ENCODE results near the gene NOXA1. TPM values are rescaled to one million over a fixed set of nuclear protein-coding genes. Genes with fewer than 3 reads are reported as not detected.

NOXA1 gene
- total RNA-seq, 1 donor from 2014 or later = 0.89 TPM

DNA sequence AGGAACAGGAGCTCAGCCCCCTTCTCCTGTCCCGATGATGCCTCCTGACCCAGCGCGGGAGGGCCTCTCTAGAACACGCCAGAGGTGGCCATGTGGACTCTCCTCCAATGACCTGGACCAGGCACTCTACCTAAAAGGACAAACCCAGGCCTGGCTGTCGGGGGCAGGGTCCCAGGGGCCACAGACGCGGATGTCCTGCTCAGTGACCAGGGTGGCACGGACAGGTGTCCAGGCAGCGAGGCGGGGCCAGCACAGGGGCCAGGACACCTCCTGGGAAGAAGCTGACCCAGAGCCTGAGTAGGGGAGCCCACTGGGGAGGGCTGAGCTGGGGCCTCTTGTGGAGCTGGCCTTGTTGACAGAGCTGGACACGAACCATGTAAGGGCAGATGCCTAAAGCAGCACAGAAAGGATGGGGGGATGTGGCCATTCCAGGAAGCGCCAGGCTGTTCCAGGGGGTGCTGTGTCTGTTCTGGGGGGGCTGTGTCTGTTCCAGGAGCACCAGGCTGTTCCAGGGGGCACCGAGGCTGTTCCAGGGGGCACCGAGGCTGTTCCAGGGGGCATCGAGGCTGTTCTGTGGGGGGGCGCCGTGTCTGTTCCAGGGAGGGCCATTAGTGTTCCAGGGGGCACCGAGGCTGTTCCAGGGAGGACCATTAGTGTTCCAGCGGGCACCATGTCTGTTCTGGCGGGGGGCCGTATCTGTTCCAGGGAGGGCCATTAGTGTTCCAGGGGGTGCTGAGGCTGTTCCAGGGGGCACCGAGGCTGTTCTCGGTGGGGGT, 30.8 kb upstream of the NOXA1 start:
- no peak for DNase-seq (ENCODE audit: low read depth, low spot score)
- no peak overlapping the region for H3K4me3 Mint-ChIP-seq
- no peaks in the 10 kb centered on the region for H3K27me3 Mint-ChIP-seq (ENCODE audit: low read depth)
- TF ChIP-seq, protein P1, sequence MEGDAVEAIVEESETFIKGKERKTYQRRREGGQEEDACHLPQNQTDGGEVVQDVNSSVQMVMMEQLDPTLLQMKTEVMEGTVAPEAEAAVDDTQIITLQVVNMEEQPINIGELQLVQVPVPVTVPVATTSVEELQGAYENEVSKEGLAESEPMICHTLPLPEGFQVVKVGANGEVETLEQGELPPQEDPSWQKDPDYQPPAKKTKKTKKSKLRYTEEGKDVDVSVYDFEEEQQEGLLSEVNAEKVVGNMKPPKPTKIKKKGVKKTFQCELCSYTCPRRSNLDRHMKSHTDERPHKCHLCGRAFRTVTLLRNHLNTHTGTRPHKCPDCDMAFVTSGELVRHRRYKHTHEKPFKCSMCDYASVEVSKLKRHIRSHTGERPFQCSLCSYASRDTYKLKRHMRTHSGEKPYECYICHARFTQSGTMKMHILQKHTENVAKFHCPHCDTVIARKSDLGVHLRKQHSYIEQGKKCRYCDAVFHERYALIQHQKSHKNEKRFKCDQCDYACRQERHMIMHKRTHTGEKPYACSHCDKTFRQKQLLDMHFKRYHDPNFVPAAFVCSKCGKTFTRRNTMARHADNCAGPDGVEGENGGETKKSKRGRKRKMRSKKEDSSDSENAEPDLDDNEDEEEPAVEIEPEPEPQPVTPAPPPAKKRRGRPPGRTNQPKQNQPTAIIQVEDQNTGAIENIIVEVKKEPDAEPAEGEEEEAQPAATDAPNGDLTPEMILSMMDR (conservative IDR thresholded peaks at IDR 0.05) = no peak
- peaks cover 2% of the 10 kb centered on the region for H3K36me3 Mint-ChIP-seq (ENCODE audit: low read depth)
- H3K9me3 Mint-ChIP-seq = no peaks in the 10 kb centered on the region
- peaks cover 4% of the 10 kb centered on the region for H3K4me1 Mint-ChIP-seq
- no peak overlapping the region for H3K27ac Mint-ChIP-seq (ENCODE audit: unreplicated experiment)

DNA sequence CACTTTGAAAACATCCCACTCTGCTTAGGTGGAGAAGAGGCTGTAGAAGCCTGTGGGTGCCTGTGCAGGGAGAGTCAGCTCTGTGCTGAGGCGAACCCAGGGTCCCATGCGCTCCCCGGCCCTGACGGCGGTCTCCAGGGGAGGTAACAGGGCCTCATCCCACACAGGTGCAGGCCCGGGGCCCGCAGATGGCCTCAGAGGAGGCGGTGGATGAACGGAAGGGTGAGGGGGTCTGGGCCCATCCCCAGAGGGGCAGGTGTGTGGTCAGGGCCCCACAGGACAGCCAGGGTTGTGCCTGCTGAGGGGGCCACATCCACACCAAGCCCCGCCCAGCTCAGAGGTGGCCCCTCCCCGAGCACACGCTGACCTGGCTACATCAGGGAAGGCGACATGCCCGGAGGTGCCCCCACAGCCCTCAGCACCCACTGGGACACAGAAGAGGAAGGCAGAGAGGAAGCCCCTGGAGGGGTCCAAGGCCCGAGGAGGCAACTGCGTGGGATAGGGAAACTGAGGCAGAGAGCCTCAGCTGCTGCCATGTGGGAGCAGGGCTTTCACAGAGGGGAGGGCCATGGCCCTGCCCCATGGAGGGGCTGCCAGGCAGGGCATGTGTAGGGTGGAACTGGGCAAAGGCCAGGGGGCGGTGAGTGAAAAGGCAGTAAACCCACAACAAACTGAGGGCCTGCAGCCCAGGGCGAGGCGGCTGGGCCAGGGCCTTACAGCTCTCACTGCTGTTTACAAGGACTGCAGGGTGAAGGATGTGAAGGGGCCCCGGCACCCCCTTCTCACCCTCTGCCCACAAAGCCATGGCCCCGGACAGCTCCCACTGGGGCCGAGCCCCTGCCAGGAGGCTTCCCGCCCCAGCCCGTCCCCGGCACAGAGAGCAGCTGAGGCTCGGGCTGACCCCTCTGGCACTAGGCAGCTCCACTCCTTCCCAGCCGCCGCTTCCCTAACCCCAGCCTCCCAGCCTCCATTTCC, 29.7 kb upstream of the NOXA1 start:
- H3K9me3 Mint-ChIP-seq = no peaks in the 10 kb centered on the region
- no peaks in the 10 kb centered on the region for H3K27me3 Mint-ChIP-seq (ENCODE audit: low read depth)
- H3K4me1 Mint-ChIP-seq = peaks cover 4% of the 10 kb centered on the region
- no peak overlapping the region for H3K27ac Mint-ChIP-seq (ENCODE audit: unreplicated experiment)
- DNase-seq (ENCODE audit: low read depth, low spot score) = no peak
- TF ChIP-seq, protein P1 (conservative IDR thresholded peaks at IDR 0.05) = no peak
- H3K4me3 Mint-ChIP-seq = no peak overlapping the region
- peaks cover 2% of the 10 kb centered on the region for H3K36me3 Mint-ChIP-seq (ENCODE audit: low read depth)

DNA sequence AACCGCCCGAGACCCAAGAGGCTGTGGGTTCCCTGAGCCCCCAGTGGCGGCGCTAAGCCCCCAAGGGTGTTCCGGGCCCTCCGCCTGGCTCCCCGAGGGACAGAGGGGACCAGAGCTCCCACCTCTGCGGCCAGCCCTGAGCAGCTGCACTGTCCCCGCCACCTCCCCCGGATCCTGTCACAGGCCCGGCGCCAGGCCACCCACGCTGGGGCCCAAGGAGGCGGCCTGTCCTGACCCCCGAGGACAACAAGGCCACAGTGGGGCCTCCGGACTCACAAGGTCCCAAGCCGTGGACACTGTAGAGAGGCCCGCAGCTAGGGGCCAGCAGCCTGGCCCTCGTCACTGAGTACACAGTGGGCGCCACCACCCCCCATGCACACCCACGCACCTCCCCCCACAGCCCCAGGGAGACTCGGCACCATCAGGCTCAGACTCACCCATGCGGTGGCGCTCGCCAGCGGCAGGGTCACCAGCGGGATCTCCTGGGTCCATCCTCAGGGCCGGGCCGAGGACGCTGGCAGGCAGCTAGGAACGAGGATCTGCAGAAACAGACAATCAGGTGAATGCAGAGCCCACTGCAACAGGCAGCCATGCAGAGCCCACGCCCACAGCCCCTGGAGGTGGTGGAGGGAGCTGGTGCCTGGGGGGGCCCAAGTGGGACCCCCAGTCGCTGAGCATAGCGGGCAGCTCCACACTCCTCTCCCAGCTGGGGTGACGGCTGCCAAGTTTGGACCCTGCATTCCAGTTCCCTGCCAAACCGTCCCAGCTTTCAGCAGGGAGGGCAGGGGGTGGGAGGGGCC, 28.1 kb upstream of the NOXA1 start:
- TF ChIP-seq, protein P1 (conservative IDR thresholded peaks at IDR 0.05) = no peak
- H3K9me3 Mint-ChIP-seq = no peaks in the 10 kb centered on the region
- no peak overlapping the region for H3K4me3 Mint-ChIP-seq
- peaks cover 3% of the 10 kb centered on the region for H3K36me3 Mint-ChIP-seq (ENCODE audit: low read depth)
- no peak overlapping the region for H3K27ac Mint-ChIP-seq (ENCODE audit: unreplicated experiment)
- no peak for DNase-seq (ENCODE audit: low read depth, low spot score)
- peaks cover 4% of the 10 kb centered on the region for H3K4me1 Mint-ChIP-seq
- H3K27me3 Mint-ChIP-seq (ENCODE audit: low read depth) = no peaks in the 10 kb centered on the region

DNA sequence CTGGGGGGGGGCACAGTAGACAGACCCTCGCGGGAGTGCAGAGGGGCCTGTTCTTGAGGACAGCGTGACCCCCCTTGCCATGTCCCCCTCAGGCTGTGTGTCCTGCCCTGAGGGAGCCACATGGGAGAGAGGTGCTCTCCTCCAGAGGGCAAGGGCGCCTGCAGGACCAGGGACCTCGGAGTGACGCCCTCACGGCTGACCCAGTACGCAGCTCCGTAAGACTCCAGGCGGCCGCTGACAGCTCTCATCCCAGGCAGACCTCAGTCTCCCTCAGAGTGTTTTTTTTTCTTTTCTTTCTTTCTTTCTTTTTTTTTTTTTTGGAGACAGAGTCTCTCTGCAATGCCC, 27.6 kb upstream of the NOXA1 start:
- Mint-ChIP-seq H3K4me1 (no peaks in the 10 kb centered on the region), H3K9me3 (no peaks in the 10 kb centered on the region), H3K27ac (ENCODE audit: unreplicated experiment) (no peak overlapping the region), H3K4me3 (no peak overlapping the region), H3K27me3 (ENCODE audit: low read depth) (no peaks in the 10 kb centered on the region), H3K36me3 (ENCODE audit: low read depth) (peaks cover 6% of the 10 kb centered on the region)
- TF ChIP-seq, protein P1 (conservative IDR thresholded peaks at IDR 0.05) = no peak
- DNase-seq (ENCODE audit: low read depth, low spot score) = no peak

DNA sequence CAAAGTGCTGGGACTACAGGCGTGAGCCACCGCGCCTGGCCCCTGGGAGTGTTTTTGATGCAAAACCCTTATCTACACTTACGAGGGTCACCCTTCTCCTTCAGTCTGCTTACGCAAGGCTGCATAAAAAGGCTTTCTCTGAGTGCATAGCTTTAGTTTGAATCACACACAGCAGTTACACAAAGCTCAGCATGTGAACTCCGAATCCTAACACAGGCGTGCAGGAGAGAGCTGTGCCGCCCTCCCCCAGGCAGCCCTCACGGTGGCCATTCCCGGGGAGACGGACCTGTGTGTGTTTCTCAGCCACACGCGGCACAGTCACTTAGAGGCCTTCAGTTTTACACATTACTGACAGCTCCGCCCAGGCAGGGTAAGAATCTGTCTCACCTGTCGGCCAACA, 27.0 kb upstream of the NOXA1 start:
- no peak overlapping the region for H3K4me3 Mint-ChIP-seq
- H3K36me3 Mint-ChIP-seq (ENCODE audit: low read depth) = peaks cover 6% of the 10 kb centered on the region
- no peaks in the 10 kb centered on the region for H3K9me3 Mint-ChIP-seq
- no peak overlapping the region for H3K27ac Mint-ChIP-seq (ENCODE audit: unreplicated experiment)
- TF ChIP-seq, protein P1 (conservative IDR thresholded peaks at IDR 0.05) = no peak
- no peaks in the 10 kb centered on the region for H3K27me3 Mint-ChIP-seq (ENCODE audit: low read depth)
- DNase-seq (ENCODE audit: low read depth, low spot score) = no peak
- H3K4me1 Mint-ChIP-seq = no peaks in the 10 kb centered on the region

Measured in neural crest cell (in vitro differentiated cells).